HEK293 (cell line): ENCODE results near the gene CENPP.

Experiments
- CTCF ChIA-PET: fragments of 350-600 bp; formaldehyde crosslinking; extraction: SDS; loops from one replicate; lab custom pipeline; 2021; ENCODE audit warnings: antibody characterized with exemption; lab: Yijun Ruan, JAX
- POLR2A ChIA-PET: fragments of 300-600 bp; formaldehyde crosslinking; extraction: SDS; loops from one replicate; lab custom pipeline; 2020; ENCODE audit warnings: antibody characterized with exemption, inconsistent platforms; lab: Yijun Ruan, JAX
- H3K27ac ChIP-seq: fragments of 200-500 bp; sonication (Bioruptor generic); 2 replicates; pipeline ENCODE4 v1.5.1; 2014; ENCODE audit warnings: low read depth, low read length, control low read depth, inconsistent platforms; ENCODE audit errors: extremely low read depth
- H3K36me3 ChIP-seq, 2 experiments: fragments of 200-500 bp in 1 of 2; sonication (Bioruptor generic) in 1 of 2; 1 replicate in 1 of 2; 2 replicates in 1 of 2; pipeline ENCODE4 v1.5.1; 2014 to 2017; ENCODE audit warnings: inconsistent platforms in 2 of 2, low read length in 2 of 2; ENCODE audit not compliant: control insufficient read depth in 2 of 2, insufficient read depth in 1 of 2
- H3K4me1 ChIP-seq: fragments of 200-500 bp; sonication (Bioruptor generic); 2 replicates; pipeline ENCODE4 v1.5.1; 2014; ENCODE audit warnings: mild to moderate bottlenecking, low read length, inconsistent platforms; ENCODE audit not compliant: control insufficient read depth, insufficient read depth
- H3K4me3 ChIP-seq: 2 replicates; pipeline ENCODE4 v1.5.1; 2011; ENCODE audit warnings: low read depth, mild to moderate bottlenecking, control low read depth, low read length, moderate library complexity
- H3K9me3 ChIP-seq: fragments of 200-500 bp; sonication (Bioruptor generic); 2 replicates; pipeline ENCODE4 v1.5.1; 2014; ENCODE audit warnings: low read depth, low read length, inconsistent platforms; ENCODE audit not compliant: control insufficient read depth, insufficient read depth
- KLF1 ChIP-seq: fragments of 450-650 bp; formaldehyde crosslinking; IDR thresholded peaks from 2 replicates; pipeline ENCODE4 v1.5.1; 2016; ENCODE audit warnings: missing biosample characterization, missing genetic modification characterization
- ZNF184 ChIP-seq: fragments of 450-650 bp; IDR thresholded peaks from 2 replicates; pipeline ENCODE4 v1.5.1; 2018; ENCODE audit warnings: missing biosample characterization, mild to moderate bottlenecking, missing genetic modification characterization
- ZNF221 ChIP-seq: fragments of 450-650 bp; formaldehyde crosslinking; IDR thresholded peaks from 2 replicates; pipeline ENCODE4 v1.5.1; 2017; ENCODE audit warnings: missing biosample characterization, missing genetic modification characterization, borderline replicate concordance
- ZNF391 ChIP-seq: fragments of 450-650 bp; formaldehyde crosslinking; IDR thresholded peaks from 2 replicates; pipeline ENCODE4 v1.5.1; 2016; ENCODE audit warnings: low read depth, missing biosample characterization, missing genetic modification characterization, borderline replicate concordance
- ZNF433 ChIP-seq: fragments of 450-650 bp; formaldehyde crosslinking; IDR thresholded peaks from 2 replicates; pipeline ENCODE4 v1.5.1; 2016; ENCODE audit warnings: missing biosample characterization, missing genetic modification characterization, low read depth
- ZNF654 ChIP-seq: fragments of 450-650 bp; formaldehyde crosslinking; IDR thresholded peaks from 2 replicates; pipeline ENCODE4 v1.5.1; 2016; ENCODE audit warnings: low read depth, missing biosample characterization, missing genetic modification characterization
- ZNF658 ChIP-seq: fragments of 450-650 bp; formaldehyde crosslinking; IDR thresholded peaks from 2 replicates; pipeline ENCODE4; 2016; ENCODE audit warnings: missing biosample characterization, missing genetic modification characterization
- TF ChIP-seq, protein P1 (sequence below): fragments of 450-650 bp; formaldehyde crosslinking; IDR thresholded peaks from 2 replicates; pipeline ENCODE4 v1.5.1; 2016; ENCODE audit warnings: missing biosample characterization, missing genetic modification characterization
- TF ChIP-seq, protein P2 (sequence below): fragments of 450-650 bp; formaldehyde crosslinking; IDR thresholded peaks from 2 replicates; pipeline ENCODE4 v1.5.1; 2017; ENCODE audit warnings: missing biosample characterization, missing genetic modification characterization

Gene CENPP

DNA sequence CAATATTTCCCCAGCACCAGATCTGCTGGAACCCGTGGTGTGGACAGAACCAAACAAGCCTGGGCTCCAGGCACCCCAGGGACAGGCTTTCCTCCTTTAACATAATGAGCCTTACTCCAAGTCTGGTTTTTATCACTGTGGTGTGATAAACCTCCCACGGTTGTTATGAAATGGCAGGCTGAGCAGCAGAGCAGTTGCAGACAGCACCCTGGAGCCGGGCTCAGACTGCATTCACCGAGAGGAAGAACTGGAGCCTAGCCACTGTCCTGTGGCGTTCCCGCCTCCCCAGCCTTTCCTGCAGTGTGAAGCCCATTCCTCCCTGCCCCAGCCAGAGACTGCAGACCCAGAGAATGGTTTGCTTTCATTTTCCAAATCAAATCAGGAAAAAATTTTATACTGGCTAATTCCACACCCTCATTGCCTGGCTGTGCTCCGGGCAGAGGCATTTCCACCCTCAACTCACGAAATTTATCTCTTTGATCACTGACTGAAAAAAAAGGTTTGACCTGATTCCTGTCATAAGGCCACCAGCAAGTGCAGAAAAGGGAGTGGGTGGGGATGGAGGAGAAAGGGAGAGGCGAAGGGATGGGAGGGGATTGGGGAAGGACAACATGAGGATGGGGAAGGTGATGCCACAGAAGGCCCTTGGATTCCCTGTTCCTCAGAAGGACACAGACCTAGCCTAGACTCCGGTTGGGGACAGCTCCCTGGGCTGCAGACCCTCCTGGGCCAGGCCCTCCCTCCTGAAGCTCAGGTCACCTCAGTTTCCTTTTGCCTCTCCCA is 325.3 kb downstream of the CENPP start:
- no peaks in the 10 kb centered on the region for H3K9me3 ChIP-seq
- peaks cover 13 to 88% of the 10 kb centered on the region in 2 experiments; a peak in 2 of 3 replicates for H3K36me3 ChIP-seq
- no peak overlapping the region for H3K4me3 ChIP-seq
- CTCF ChIA-PET, result interaction anchor here (0.6 to 2.2 kb wide), 4 partner anchors 16 to 678 kb away, joined by 3 to 12 read pairs (median 4); no protein-coding TSS in a partner anchor
- POLR2A ChIA-PET, result interaction anchor here (0.6 kb wide), 1 partner anchor 105 kb away, joined by 3 read pairs; no protein-coding TSS in a partner anchor
- no peak for TF ChIP-seq ZNF433 (tag by site-specific recombination)
- TF ChIP-seq ZNF658 (tag by site-specific recombination), result no peak
- no peak for TF ChIP-seq ZNF654
- TF ChIP-seq, protein P1, sequence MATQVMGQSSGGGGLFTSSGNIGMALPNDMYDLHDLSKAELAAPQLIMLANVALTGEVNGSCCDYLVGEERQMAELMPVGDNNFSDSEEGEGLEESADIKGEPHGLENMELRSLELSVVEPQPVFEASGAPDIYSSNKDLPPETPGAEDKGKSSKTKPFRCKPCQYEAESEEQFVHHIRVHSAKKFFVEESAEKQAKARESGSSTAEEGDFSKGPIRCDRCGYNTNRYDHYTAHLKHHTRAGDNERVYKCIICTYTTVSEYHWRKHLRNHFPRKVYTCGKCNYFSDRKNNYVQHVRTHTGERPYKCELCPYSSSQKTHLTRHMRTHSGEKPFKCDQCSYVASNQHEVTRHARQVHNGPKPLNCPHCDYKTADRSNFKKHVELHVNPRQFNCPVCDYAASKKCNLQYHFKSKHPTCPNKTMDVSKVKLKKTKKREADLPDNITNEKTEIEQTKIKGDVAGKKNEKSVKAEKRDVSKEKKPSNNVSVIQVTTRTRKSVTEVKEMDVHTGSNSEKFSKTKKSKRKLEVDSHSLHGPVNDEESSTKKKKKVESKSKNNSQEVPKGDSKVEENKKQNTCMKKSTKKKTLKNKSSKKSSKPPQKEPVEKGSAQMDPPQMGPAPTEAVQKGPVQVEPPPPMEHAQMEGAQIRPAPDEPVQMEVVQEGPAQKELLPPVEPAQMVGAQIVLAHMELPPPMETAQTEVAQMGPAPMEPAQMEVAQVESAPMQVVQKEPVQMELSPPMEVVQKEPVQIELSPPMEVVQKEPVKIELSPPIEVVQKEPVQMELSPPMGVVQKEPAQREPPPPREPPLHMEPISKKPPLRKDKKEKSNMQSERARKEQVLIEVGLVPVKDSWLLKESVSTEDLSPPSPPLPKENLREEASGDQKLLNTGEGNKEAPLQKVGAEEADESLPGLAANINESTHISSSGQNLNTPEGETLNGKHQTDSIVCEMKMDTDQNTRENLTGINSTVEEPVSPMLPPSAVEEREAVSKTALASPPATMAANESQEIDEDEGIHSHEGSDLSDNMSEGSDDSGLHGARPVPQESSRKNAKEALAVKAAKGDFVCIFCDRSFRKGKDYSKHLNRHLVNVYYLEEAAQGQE, result no peak
- peaks cover 5% of the 10 kb centered on the region; the same call in 1 of the 2 replicates for H3K4me1 ChIP-seq
- H3K27ac ChIP-seq, result no peak overlapping the region

DNA sequence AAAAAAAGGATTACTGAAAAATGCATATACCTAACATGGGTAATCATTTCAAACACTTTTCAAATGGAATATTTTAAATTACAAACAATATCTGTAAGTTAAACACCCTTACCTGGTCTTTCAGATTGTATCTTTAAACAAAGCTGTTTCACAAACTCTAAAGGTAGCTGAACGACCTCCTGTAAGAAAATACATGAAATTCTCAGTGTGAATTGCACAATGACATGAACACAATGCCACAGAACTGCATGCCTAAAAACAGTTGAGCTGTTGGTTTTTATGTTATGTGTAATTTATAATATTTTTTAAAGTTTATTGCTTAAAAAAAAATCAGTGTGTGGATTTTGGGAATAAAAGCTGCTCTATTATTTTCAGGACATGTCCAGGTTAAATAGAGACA is 326.7 kb downstream of the CENPP start:
- CTCF ChIA-PET, result interaction anchor here (0.6 to 2.2 kb wide), 5 partner anchors 9 to 290 kb away, joined by 3 to 12 read pairs (median 4); no protein-coding TSS in a partner anchor
- Histone ChIP-seq H3K4me1 (peaks cover 5% of the 10 kb centered on the region; the same call in 1 of the 2 replicates), H3K27ac (no peak overlapping the region), H3K36me3 (peaks cover 3 to 87% of the 10 kb centered on the region in 2 experiments; a peak in 2 of 3 replicates), H3K9me3 (no peaks in the 10 kb centered on the region), H3K4me3 (no peak overlapping the region)
- TF ChIP-seq ZNF184, result no peak
- TF ChIP-seq, protein P2, sequence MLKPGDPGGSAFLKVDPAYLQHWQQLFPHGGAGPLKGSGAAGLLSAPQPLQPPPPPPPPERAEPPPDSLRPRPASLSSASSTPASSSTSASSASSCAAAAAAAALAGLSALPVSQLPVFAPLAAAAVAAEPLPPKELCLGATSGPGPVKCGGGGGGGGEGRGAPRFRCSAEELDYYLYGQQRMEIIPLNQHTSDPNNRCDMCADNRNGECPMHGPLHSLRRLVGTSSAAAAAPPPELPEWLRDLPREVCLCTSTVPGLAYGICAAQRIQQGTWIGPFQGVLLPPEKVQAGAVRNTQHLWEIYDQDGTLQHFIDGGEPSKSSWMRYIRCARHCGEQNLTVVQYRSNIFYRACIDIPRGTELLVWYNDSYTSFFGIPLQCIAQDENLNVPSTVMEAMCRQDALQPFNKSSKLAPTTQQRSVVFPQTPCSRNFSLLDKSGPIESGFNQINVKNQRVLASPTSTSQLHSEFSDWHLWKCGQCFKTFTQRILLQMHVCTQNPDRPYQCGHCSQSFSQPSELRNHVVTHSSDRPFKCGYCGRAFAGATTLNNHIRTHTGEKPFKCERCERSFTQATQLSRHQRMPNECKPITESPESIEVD, result no peak
- POLR2A ChIA-PET, result no interaction called here

DNA sequence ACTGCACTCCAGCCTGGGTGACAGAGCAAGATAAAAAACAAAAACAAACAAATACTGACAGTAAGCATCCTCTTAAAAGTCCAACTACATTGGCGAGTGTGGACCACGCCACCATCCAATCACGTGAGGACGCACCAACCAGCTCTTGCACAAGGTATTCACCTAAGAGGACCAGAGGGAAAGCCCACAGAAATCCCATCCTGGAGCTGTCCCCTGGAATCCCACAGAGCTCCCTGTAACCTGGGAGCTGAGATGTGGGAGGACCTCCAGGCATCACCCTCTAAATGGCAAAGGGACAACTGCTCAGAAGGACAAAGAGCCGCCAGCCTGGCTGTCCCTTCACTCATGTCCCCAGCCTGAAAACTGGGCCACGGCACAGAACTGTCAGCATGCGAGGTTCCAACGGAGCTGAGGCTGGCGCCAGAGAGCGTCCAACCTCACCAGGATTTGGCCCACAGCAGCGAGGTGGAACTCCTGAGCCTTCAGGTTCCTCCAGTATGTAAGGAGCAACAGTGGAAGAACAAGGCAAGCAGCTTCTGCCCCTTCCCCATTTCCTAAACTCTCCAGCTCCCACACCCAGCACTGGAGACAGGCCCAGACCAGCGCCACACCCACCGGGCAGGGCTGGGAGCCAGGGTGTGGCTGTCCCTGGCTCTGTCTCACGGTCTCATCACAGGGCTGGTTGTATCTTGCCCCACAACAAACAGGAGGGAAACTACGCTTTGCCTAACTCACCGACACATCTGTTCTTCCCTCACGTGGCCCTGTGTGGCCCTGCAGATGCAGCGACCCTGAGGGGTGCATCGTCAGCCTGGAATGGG is 328.9 kb downstream of the CENPP start:
- peaks cover 0 to 76% of the 10 kb centered on the region in 2 experiments; a peak in 2 of 3 replicates for H3K36me3 ChIP-seq
- peaks cover 5% of the 10 kb centered on the region; the same call in 1 of the 2 replicates for H3K4me1 ChIP-seq
- POLR2A ChIA-PET, result no interaction called here

DNA sequence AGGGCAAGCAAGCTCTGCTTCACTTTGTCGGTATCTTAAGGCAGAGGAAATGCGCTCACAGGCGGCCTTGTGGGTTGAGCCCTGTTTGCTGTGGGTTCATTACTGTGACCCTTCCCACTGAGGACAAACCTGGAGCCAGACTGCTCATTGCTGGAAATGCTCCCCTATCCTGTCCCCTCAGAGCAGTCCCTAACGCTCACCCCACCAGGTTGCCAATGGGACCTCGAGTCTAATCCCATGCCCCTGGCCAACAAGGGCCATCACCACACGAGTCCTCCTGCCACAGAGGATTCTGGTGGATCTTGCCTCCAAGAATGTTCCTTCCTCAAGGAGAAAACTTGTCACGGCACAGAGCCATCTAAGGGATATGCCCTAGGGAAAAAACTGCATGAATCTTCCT is 329.6 kb downstream of the CENPP start:
- Histone ChIP-seq H3K9me3 (no peaks in the 10 kb centered on the region), H3K4me3 (no peak overlapping the region), H3K36me3 (peaks cover 0 to 71% of the 10 kb centered on the region in 2 experiments; a peak in 1 of 3 replicates), H3K27ac (no peak overlapping the region), H3K4me1 (peaks cover 5% of the 10 kb centered on the region; the same call in 1 of the 2 replicates)
- TF ChIP-seq ZNF221 (tag by site-specific recombination) (no peak), ZNF391 (tag by site-specific recombination) (no peak)
- TF ChIP-seq, protein P2, result no peak
- ChIA-PET CTCF (interaction anchor here (0.6 to 0.9 kb wide), 2 partner anchors 21 to 134 kb away, joined by 3 to 4 read pairs; no protein-coding TSS in a partner anchor), POLR2A (no interaction called here)

More for the DNA sequence above, 328.9 kb downstream of the CENPP start:
- Histone ChIP-seq H3K27ac (no peak overlapping the region), H3K4me3 (no peak overlapping the region), H3K9me3 (no peaks in the 10 kb centered on the region)
- CTCF ChIA-PET, result interaction anchor here (0.9 kb wide), 1 partner anchor 20 kb away, joined by 4 read pairs; no protein-coding TSS in a partner anchor
- TF ChIP-seq ZNF654, result no peak
- TF ChIP-seq KLF1 (tag by site-specific recombination), result peak; percentile 87
- TF ChIP-seq, all 188 proteins: peak for 1
